ENCODE results near the gene PRKCQ. TPM values are rescaled to one million over a fixed set of nuclear protein-coding genes. Genes with fewer than 3 reads are reported as not detected.

PRKCQ gene
- total RNA-seq, 1 experiment from 2014 or later: 12.1 TPM

DNA sequence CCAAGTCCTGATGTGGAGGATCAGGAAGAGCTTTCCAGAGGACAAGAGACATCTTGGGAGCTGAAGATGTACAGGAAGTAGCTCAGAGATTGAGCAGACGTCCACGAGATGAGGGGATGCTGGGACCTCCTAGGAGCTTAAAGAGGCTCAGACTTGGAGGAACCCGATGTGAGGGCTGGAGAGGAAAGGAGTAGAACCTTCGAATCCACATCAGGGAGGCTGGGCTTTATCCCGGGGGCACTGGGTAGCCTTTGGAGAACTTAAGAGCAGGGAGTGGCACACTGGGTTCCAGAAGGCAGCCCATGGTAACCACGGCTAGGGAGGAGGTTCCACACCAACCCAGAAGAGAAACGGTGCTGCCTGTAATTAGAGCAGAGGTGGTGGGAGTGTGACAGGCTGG lies 10.8 kb downstream of the PRKCQ start:
- DNase-seq: no peak
- Histone ChIP-seq H4K91ac (ENCODE audit: insufficient read length, low read depth, low read length) (no peak overlapping the region), H2BK12ac (ENCODE audit: insufficient read length, low read depth, low read length) (no peak overlapping the region), H3K27ac (ENCODE audit: insufficient read length, low read depth, low read length) (no peak overlapping the region), H2BK20ac (ENCODE audit: low read depth, low read length, poor library complexity, severe bottlenecking) (no peak overlapping the region), H3K79me2 (ENCODE audit: insufficient read depth, low read length) (peaks cover 8% of the 10 kb centered on the region; the same call in 1 of the 2 replicates), H3K4me2 (ENCODE audit: insufficient read depth, insufficient read length, low read length) (no peak overlapping the region), H2AK5ac (ENCODE audit: insufficient read length, low read length) (no peak overlapping the region), H3T11ph (ENCODE audit: low read length) (no peak overlapping the region), H3K9ac (ENCODE audit: extremely low read depth, insufficient read length, low read length) (no peak overlapping the region), H3K79me1 (ENCODE audit: insufficient read depth, low read depth, low read length, poor library complexity, severe bottlenecking) (peaks cover 5% of the 10 kb centered on the region), H3K27me3 (ENCODE audit: insufficient read depth, low read length) (no peaks in the 10 kb centered on the region; the same call in 1 of the 2 replicates), H3K4ac (ENCODE audit: low read depth, low read length) (no peak overlapping the region), H3K23me2 (ENCODE audit: insufficient read length, low read depth, low read length, poor library complexity, severe bottlenecking) (no peaks in the 10 kb centered on the region), H4K8ac (replicated peaks; ENCODE audit: insufficient read length, low read depth, low read length) (no peak overlapping the region), H2BK15ac (ENCODE audit: low read depth, low read length) (no peak overlapping the region), H3K4me1 (ENCODE audit: insufficient read depth, low read length) (no peaks in the 10 kb centered on the region), H2AFZ (ENCODE audit: low read length) (no peak overlapping the region), H3K18ac (ENCODE audit: insufficient read length, low read depth, low read length) (no peak overlapping the region), H2BK120ac (ENCODE audit: low read depth, low read length, poor library complexity, severe bottlenecking) (no peak overlapping the region), H3K14ac (ENCODE audit: insufficient read depth, low read length) (no peak overlapping the region), H4K20me1 (ENCODE audit: control insufficient read depth, insufficient read depth, insufficient read length) (no peaks in the 10 kb centered on the region), H3K23ac (ENCODE audit: insufficient read length, low read depth, low read length) (no peak overlapping the region), H4K5ac (ENCODE audit: insufficient read length, low read depth, low read length) (no peak overlapping the region), H3K56ac (ENCODE audit: insufficient read length, low read depth, low read length) (no peak overlapping the region), H2BK5ac (ENCODE audit: insufficient read length, low read length) (no peak overlapping the region), H3K9me3 (ENCODE audit: control insufficient read depth, low read depth, low read length) (no peaks in the 10 kb centered on the region)
- no peak overlapping the region for H3K4me3 Mint-ChIP-seq
- no peaks in the 10 kb centered on the region for H3K27me3 Mint-ChIP-seq (ENCODE audit: low read depth)
- TF ChIP-seq CTCF (conservative IDR thresholded peaks at IDR 0.05): no peak
- no peaks in the 10 kb centered on the region for H3K9me3 Mint-ChIP-seq
- peaks cover 13 to 20% of the 10 kb centered on the region in 2 experiments for H3K4me1 Mint-ChIP-seq
- WGBS (ENCODE audit: extremely low coverage, insufficient read length, low lambda C conversion rate): no CpG with 5 or more reads among the region's 7 CpGs
- no peaks in the 10 kb centered on the region; a peak in 1 of 7 replicates for H3K36me3 Mint-ChIP-seq (ENCODE audit: insufficient read depth in 1 of 3, low read depth in 3 of 3)
- peak overlapping the region in 1 of 3 experiments; percentile 30; a peak in 1 of 7 replicates for H3K27ac Mint-ChIP-seq
